DMS 273 treated with DMSO at 0.1 percent for 48 hours (cell line): ENCODE data around the gene PTPRN2.

ENCODE experiments used
- DNase-seq: peaks from one replicate; lab custom pipeline; 2025; lab: John Stamatoyannopoulos, UW

The PTPRN2 gene

GRCh38 chr7:157561816-157562410, 1025.7 kb downstream of the PTPRN2 start:
- no peak for DNase-seq

DNA sequence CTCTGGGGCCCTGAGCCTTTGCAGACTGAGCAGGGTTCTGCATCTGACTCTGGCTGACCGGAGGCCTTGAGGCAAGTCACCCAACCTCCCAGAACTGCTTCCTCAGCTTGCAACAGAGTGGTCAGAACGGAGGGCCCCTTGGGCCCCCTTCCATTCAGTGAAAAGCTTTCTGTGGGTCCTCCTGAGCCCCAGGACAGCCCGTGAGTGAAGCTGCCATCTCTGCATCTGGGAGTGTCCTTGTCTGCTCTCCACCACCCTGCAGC, 1026.2 kb downstream of the PTPRN2 start:
- no peak for DNase-seq

- no peak for DNase-seq
These were observed 1026.7 kb downstream of the PTPRN2 start for GRCh38 chr7:157560710-157561522.

- no peak for DNase-seq
These were observed 1027.4 kb downstream of the PTPRN2 start for GRCh38 chr7:157560258-157560654.

- no peak for DNase-seq
These were observed 1027.9 kb downstream of the PTPRN2 start for GRCh38 chr7:157559596-157560257.

- DNase-seq = no peak
These were observed 1028.6 kb downstream of the PTPRN2 start for GRCh38 chr7:157558875-157559595.

DNA sequence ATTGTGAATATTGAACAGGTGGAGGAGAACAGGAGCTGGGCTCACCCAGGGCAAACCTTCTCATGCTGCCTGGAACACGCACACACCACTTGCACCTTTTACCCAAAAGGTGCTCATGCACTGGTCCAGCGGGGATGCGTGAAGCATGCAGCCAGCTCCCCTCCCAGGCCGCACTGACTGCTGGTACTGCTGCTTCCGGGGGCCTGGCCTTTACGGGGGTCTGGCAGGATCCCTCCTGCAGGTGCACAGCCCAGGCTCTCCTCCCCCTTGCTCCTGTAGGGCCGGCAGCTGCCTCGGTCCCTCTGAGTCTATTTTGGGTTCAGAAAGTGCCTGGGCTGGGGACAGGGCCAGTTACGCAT, 1029.1 kb downstream of the PTPRN2 start:
- DNase-seq = no peak

GRCh38 chr7:157558061-157558460, 1029.6 kb downstream of the PTPRN2 start:
- DNase-seq = no peak

- no peak for DNase-seq
These were observed 1030.4 kb downstream of the PTPRN2 start for GRCh38 chr7:157557263-157557662.

DNA sequence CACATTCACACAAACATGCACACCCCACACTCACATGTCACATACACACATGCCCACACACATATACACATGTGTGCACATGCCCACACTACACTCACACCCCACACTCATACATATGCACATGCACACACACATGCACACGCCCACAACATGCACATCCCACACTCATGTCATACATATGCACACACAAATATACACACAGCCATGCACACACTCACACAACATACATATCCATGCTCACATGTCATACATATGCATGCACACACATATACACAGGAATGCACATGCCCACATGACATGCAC, 1031.0 kb downstream of the PTPRN2 start:
- no peak for DNase-seq

- no peak for DNase-seq
These were observed 1031.5 kb downstream of the PTPRN2 start for GRCh38 chr7:157555944-157556641.

GRCh38 chr7:157555313-157555712, 1032.3 kb downstream of the PTPRN2 start:
- no peak for DNase-seq

- DNase-seq = no peak
These were observed 1033.0 kb downstream of the PTPRN2 start for GRCh38 chr7:157554393-157555238.

DNA sequence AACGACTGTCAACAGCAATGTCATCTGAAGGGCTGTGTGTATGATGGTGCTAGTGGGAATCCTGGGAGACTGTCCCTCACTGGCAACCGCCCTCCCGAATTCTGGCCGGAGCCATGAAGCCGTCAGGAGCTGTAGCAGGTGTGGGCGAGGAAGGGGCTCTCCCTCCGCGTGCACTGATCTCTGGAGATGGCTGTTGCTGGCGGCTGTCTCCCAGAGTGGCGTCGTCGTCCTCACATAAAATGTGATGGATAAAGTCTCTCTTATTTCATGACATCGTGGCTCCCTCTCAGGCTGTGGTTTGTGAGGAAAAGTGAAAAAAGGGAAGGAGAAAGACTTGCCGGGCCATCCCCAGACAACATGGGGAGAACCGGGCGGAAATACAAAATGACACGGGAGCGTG, 1034.4 kb downstream of the PTPRN2 start:
- DNase-seq = no peak

DNA sequence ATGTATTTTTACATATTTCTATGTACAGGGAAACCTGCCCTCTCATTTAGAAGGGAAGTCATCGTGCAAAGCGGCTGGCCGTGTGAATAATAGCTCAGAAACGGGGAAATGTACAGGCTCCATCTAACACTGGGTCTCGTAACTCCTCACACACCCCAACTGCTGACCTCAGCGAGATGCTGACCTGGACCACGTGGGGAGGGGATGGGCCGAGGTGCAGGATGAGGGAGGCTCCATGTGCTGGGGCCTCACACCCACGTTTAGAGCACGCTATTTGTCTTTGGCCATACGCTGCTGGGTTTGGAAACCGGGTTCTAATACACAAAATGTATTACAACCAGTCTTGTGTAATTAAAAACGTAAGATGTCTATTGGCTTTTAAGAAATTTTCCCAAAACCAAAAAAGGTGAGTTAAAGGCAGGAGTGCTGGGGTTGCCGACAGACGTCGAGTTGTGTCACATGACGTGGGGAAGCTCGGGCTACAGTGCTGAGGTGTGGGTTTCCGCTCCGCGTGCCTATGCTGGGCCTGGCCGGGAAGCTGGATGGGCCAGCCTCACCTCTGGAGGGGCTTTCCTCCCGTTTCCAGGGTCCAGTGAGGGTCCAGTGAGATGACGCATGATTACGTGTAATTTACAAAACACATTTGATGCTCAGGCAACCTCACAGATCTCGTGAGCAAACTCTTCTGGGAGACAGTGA, 1035.2 kb downstream of the PTPRN2 start:
- no peak for DNase-seq

DNA sequence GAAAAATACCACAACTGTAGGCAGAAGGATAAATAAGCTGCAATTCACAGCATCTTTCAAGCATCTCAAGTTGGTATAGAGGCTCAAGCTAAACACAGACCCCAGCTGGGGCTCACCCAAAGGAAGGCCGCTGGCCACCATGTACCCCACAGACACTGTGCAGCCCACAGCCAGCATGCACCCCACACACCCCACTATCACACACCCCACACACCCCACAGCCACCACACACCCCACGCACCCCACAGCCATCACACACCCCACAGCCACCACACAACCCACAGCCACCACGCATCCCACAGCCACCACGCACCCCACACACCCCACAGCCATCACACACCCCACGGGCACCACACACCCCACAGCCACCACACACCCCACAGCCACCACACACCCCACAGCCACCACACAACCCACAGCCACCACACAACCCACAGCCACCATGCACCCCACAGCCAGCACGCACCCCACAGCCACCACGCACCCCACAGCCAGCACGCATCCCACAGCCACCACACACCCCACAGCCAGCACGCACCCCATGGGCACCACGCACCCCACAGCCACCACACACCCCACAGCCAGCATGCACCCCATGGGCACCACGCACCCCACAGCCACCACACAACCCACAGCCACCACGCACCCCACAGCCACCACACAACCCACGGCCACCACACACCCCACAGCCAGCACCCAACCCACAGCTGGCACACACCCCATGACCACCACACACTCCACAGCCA, 1036.1 kb downstream of the PTPRN2 start:
- DNase-seq = no peak

GRCh38 chr7:157550300-157551275, 1037.0 kb downstream of the PTPRN2 start:
- no peak for DNase-seq

- no peak for DNase-seq
These were observed 1037.9 kb downstream of the PTPRN2 start for GRCh38 chr7:157549612-157550299.
